Umbilical cord (tissue), 2 donors: ENCODE results near the gene NRAS. TPM values are rescaled to one million over a fixed set of nuclear protein-coding genes. Genes with fewer than 3 reads are reported as not detected.
"Not testable (repeated sequence)": the region's sequence is repeated elsewhere in the genome, so short reads cannot be mapped to it uniquely, and the experiment has no call there.

Experiments
- DNase-seq: peaks from one replicate; pipeline ENCODE4 v3.0.0-alpha.2; 2015; ENCODE audit warnings: low spot score
- total RNA-seq: library from RNA; depleted of rRNA; stranded (reverse); fragments of >200 nt; gene quantifications from one replicate; pipeline ENCODE4 v1.2.3, GENCODE V29; 2014; ENCODE audit warnings: low replicate concordance; ENCODE audit not compliant: insufficient read depth

NRAS gene
- total RNA-seq = 32.7 TPM

DNA sequence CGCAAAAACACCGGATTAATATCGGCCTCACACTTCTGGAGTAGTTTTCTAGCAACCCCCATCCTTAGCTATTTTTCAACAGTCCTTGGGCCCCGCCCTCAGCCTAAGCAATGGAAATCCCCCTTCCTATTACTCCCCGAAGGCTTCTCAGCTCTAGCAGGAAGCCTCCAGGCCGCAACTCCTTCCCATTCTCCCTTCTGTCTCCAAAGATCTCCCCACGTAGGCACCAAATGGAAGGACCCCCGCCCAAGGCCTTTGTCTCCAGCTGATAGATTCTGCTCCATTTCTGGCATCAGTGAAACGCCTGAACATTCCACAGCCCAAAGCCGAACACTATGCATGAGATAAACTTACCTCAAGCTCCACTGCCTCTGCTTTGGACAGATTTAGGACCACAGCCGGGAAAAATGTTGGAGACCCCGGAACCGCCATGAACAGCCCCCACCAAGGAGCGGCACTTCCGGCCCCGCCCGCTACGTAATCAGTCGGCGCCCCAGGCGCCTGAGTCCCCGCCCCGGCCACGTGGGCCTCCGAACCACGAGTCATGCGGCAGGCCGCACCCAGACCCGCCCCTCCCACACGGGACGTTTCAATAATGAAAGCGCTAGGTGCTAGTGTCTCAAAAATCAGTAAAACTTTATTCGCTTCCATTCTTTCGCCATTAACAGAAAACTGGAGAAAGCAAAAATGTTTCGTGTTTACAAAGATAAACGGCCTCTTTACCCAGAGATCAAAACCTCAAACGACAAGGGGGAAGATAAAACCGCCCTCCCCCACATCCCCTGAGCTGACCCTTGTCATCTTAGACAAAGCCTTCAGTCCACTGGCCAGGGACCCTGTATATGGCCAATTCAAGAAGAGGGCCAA is at the start of gene NRAS:
NRAS (minus strand) TSS at position 468 of the 867 bp plus-strand sequence. CDS start 611 bp downstream, outside the sequence.
- peak; percentile 95 for DNase-seq

DNA sequence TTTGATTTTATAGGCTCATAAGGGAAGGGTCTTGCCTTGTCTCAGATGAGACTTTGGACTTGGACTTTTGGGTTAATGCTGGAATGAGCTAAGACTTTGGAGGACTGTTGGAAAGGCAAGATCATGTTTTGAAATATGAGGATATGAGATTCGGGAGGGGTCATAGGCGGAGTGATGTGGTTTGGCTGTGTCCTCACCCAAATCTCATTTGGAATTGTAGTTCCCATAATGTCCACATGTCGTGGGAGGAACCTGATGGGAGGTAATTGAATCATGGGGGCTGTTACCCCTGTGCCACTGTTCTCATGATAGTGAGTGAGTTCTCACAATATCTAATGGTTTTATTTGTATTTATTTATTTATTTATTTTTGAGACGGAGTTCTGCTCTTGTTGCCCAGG is 48.1 kb upstream of the NRAS start:
- DNase-seq = no peak

DNA sequence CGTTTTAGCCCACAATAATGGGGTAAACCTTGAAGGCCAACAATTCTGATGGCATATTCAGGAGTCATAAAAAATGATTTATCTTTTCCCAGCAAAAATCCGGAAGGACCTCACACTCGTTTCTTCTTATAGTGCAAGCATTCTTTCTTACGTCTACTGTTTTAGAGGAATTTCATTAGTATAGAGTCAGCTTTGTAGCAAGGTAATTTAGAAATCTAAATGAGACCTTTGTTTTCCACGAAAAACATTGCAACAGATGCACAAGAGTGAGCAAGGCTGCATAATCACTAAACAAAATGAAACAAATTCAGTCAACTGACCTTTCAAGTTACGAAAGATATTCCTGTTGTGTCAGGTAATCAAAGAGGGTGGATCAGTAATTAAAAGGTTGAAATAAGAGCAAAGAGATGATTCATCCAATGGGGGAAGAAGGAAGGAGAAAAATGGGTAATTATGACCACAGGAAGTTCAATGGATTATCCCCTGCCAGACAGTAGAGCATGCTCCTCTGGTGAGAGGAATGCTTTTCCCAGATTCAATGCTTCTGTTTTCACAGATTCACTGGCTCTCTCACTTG is 41.8 kb upstream of the NRAS start:
- no peak for DNase-seq

DNA sequence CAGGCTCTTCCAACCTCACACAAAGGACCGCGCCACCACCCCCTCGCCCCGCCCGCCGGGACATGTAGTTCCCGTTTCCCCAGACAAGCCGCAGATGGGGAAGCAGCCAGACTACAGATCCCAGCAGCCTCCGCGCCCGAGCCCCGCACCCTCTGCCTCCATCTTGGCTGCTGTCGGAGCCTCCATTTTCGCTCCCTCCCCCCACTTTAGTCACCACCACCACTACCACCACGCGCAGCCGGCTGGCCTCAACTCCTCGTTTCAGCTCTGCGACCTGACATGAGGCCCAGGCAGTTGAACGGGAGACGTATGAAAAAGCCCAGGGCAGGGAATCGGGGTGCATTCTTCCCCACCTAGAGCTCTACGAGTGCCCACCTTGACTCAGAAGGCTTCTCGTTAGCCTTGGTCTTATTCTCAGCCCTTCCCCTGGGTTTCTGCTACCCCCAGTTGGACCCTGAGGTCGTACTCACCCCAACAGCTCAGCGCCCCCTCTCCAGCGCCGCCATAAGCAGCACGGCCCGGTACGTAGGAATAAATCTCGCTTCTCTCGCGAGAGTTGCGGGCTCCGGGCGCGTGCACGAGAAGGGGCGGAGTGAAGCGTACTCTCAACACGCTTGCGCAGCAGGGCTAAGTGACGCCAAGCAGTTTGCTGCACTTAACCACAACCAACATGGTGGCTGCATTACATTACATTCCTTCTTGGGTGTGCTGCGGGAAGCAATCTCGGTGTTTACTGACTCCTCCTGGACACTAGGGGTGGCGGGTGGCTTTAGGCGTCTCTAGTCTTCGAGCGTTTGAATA is 41.1 kb upstream of the NRAS start, which contains the start of gene CSDE1:
CSDE1 (minus strand) TSS at position 530 of the 801 bp plus-strand sequence. CDS start 18,094 bp downstream, outside the sequence.
- DNase-seq = peak; percentile 99

DNA sequence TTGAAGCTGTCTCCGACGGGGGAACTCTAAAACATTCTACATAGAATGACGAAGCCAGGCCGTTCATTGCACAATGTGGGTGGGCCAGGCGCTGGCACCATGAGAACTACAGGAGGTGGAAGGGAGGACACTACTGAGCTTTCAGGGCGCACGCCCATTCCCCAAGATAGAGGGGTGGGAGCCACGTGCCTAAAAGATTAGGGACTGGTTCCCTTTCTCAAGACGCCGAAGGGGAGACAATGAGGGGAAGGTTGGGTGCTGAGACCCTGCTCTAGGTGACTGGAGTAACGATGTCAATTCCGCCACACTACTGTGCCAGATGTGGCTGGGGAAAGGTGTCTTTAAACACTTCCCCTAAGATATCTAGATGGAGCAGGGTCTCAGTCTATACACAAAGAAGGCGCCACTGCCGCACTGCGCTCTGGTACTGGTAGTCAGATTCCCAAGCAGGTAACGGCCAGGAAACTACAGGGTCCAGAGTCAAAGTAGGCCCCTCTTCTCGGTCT is 40.4 kb upstream of the NRAS start:
- peak; percentile 21 for DNase-seq

DNA sequence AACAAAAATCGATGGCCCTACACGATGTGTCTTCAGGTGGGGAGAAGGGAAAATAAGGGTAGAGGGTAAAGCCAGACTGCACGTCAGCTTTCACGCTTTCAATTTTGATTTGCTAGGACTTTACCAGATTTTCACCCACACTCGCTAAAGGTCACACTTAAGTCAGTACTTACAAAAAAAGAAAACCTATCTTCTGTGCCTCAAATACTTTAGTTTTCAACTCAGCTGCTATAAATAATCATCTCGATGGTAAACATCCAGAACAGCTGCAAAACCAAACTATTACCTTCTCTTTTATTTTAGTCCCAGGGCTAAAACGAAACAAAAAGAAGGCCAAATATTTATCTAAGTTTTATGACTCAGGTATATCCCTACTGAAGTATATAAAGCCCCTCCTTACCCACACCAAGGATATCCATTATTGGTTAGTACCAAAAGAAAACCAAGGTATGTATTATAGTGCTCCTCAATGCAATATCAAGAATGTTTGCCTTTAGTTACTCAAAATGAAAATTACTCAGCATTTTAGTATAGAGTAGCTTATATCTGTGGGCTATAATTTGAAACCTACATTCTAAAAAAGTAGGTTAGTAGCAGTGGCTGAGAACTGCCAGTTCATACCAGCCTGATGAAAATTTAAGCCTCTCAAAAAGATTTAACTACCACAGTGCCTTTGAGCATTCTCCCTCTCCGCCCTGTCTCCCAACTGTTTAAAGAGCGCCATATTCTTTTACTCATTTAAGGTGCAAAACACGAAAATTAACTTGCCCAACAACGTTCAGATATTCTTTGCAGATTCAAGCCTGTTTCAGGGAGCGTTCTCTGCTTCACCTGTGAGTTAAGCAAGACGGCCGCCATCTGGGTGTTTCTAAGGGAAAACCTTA is 39.7 kb upstream of the NRAS start:
- no peak for DNase-seq

DNA sequence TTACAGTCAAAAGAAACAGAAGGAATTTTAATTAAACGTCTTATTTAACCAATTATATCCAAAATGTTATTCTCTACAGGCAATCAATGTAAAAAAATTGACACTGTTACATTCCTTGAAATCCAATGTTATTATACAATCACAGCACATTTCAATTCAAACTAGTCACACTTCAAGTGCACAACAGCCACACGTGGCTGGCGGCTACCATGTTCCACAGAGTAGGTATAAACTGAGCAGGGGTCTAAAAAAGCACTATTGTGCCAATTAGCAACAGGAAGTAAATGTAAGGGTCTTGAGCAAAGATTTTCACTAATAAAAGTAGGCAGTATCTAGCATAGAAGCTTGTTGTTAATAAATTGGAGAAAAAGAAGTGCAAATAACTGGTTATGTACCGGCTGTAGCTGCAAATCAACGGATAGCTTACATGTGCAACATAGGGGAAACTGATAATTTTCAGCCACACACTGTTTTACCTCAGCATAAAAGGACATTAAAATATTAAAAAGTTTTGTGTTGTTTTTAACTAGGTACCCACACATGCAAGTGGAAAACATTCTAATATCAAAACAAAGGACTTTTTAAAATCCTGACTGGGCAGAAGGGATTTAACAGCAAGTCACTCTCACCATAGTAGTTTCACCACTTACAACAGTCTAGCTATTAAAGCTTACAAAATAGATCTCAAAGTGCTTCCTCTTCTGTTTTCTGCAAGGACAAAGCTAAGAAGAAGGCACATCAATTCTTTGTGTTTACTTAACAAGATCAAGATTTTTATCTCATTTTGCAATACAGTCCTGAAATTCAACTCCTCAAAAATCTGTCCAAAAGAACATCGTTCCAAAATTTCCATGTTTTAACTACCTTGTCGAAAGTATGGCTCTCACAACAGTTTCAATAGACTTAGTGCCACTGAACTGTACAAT is 38.7 kb upstream of the NRAS start:
- no peak for DNase-seq

DNA sequence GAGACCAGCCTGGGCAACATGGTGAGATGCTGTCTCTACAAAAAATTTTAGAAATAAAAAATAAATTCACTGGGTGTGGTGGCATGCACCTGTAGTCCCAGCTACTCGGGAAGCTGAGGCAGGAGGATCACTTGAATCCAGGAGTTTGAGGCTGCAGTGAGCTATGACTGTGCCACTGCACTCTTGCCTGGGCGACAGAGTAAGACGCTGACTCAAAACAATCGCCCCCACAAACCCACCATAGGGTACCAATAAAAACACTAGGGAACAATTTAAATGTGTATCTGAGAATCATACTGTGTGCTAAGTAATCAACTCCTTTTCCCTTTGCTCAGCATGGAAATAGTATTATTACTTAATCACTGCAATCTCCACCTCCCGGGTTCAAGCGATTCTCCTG is 37.1 kb upstream of the NRAS start:
- not testable (repeated sequence) for DNase-seq

DNA sequence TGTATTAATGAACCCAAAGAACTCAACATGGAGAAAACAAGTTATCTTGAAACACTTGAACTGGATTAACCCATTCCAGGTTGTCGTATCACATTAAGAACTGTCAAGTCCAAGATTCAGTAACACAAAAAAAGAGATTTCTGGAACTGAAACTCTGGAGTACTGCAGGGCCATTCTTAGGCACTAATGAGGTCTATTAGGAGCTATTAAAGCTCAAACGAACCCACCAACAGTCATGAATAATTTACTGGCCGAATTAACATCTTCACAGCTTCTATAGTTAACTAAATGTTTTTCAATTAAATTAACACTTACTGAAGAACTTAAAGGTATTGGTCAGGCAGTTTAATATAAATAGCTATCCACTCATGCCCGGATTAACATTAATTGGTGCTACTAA is 36.6 kb upstream of the NRAS start:
- DNase-seq = no peak

DNA sequence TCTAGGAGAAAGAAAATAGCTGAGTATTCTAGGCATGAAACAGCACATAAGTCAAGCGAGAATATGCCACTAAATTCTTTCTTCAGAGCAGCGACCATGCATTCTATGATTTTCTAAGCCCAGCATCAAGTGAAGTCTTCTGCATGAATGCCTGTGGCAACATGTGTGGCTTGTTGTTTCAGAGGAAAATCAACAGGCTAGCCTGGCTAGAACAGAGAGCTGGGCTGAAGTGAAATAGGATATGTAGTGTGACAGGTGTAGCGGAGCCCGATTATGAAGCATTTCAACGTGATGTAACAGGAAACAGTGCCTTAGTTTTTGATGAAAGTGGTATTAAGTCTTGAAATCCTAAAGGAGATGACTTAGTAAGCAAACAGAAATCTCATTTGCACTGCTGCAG is 34.2 kb upstream of the NRAS start:
- DNase-seq = no peak

DNA sequence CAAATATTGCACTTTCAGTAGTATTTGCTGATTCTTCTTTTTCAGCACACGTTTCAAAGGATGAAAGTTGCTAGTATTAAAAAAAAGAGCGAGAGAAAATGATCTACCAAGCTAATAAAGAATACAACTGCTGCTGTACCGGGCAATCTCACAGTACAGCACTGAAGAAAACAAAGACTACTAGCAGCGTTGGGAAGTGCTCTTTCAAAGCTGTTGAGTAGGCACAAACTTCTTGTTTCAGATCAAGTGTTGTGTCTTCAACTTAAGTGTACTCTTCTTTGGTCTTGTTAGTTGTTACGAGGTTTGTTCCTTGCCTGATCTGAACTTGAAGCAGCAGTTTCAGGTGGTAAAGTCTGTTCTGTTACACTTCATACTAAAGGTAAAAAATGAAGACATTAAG is 33.3 kb upstream of the NRAS start:
- no peak for DNase-seq

DNA sequence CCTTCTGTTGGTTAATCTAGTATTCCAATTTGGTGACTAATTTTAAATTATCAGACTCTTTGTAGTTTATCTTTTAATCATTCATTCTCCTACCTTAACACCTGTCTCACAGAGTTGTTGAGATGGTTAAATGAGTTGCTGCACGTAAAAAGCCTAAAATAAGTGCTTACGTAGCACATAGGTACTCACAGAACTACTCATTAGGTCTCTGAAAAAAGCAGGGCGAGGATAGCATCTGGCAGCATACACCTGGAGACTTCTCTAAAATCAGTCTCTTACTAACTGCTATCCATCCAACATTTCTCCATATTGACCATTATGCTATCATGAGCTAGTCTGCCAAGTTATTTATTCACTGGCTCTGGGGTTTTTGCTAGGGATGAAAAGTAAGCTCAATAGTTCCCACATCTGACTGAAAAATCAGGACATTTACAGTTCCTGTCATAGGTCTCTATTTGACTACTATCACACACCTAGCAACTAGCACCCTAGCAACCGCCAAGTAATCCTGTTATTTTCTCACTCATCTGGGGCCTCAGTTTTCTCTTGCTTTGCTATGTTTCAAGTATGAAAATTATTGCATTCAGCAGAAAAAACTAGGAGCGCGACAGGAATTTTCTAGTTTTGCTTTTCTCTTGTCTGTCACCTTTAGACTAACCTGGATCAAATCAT is 30.0 kb upstream of the NRAS start:
- DNase-seq = no peak

DNA sequence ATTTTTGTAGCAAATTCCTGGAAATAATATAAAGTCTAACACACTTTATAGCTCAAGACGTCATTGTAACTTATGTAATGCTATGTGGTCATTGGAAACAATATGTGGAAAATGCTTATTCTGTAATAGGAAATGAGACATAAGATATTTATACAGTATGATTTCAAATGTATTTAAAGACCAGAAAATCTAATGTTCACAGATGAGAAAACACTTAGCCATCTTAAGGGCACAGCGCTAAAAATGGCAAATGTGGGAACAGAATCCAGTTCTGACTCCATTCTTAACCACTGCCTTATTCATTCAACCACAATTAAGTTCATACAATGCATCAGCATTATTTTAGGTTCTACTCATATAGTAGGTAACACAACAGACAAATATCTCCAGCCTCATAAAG is 28.7 kb upstream of the NRAS start:
- no peak for DNase-seq

DNA sequence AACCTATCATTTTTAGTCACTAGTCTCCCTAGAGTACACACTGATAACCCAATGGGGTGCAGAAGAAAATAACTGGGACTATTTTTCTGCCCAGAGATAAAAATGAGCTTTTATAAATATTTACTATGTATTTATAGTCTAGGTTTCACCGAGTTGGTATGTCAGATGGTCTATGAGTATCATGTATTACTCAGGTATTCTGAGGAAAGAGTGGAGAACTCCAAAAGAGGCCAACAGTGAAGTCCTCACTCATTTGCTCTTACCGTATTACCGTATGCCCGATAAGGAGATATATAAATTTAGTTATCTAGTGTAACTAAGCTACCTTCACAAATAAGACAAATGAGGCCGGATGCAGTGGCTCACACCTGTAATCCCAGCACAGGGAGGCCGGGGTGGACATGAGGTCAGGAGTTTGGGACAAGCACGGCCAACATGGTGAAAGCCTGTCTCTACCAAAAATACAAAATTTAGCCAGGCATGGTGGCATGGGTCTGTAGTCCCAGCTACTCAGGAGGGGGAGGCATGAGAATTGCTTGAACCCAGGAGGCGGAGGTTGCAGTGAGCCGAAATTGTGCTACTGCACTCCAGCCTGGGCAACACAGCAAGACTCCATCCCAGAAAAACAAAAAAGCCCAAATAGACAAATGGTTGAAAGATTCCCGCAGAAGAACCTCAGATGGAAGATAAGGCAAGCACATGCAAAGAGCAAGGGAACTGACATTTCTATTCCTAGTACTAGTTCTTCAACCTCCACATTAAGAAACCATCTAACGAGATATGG is 25.6 kb upstream of the NRAS start:
- no peak for DNase-seq

DNA sequence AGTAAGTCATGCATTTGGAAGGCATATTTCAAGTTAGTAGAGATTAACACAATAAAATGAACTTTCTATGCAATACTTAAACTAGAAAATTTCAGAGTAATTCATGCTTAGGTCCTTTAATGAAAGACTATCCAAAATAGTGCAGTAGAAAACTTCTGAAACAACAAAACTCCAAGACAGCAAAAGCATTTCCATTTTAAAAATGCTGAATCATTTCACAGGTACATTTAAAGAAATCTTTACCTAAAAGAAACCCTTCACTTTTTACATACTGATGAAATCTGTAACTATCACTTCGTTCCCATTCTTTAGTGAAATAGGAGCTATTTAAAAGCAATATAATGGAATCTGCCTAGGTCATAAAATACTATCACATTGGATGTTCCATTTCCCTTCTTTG is 23.8 kb upstream of the NRAS start:
- DNase-seq = no peak

DNA sequence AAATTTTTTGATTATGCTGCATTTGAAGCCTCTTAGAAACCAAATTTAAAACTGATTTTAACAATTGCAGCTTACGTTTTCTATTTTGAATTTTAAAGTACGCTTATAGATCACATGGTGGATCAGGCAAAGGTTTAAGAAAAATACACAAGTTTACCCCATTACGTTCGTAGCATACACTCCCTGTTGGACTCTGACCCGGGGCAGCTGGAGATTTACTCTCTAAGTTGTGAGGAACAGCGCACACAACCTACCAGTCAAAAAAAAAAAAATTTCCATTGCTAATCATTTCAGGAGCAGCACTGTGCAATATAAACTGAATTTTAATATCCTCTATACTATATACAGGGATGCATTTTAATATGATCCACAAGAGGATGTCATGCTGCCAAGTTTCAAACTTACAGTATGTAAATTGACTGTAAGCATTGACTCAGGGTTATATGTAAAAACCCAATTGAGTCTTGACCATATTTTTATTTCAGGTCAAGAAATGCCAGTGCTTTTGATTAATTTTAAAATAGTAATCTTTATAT is 20.8 kb upstream of the NRAS start:
- no peak for DNase-seq

DNA sequence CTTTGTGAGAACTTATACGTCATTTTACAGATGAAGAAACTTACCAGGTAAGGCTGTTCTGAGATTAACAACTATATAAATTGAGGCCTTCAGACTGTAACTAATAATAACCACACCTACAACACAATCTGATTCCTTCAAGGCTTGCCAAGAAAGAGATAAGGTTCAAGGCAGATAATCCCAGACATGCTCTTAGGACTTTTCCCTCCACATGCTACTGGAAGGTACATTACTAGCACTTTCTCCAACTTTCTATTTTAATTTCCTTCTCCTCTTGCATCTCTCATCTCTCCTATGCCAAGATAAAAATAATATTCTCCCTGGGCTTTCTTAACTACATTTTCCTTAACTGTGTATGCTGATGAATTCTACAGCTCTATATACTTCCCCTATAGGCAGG is 18.9 kb upstream of the NRAS start:
- no peak for DNase-seq

DNA sequence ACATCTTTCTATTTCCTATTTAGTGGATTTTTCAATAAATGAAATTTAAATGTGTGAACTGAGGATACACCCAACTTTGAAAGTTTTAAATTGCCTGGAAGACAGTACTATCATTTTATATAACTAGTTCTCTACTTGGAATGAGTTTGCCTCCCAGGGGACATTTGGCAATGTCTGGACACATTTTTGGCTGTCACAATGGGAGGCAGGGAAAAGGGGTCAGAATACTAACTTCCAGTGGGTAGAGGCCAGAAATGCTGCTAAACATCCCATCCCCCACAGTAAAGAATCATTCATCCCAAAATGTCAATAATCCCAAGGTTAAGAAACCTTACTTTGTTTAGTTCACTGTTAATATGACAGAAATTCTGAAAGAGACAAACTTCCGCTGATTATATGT is 13.2 kb upstream of the NRAS start:
- no peak for DNase-seq
